A673 (cell line): ENCODE measurements around the gene NPY1R.

Experiments
- CTCF ChIP-seq: fragments of 300-800, 200-600 bp; sonication (generic); conservative IDR thresholded peaks from 2 replicates; pipeline ENCODE4 v1.5.1; 2017; ENCODE audit warnings: low read depth, mild to moderate bottlenecking, antibody characterized with exemption, low read length, moderate library complexity, mixed read lengths
- EZH2 ChIP-seq: fragments of 200-600 bp; sonication (generic); IDR thresholded peaks from 2 replicates; pipeline ENCODE4 v1.6.1; 2017; ENCODE audit warnings: borderline replicate concordance, low read depth, mild to moderate bottlenecking, mixed read lengths, antibody characterized with exemption, low read length; ENCODE audit not compliant: poor library complexity, severe bottlenecking

- no peak for TF ChIP-seq CTCF
- no peak for TF ChIP-seq EZH2
These were observed 3.0 kb upstream of the NPY1R start for GRCh38 chr4:163335384-163335783.
